ENCODE data around the gene SCGB1C2. TPM values are rescaled to one million over a fixed set of nuclear protein-coding genes. Genes with fewer than 3 reads are reported as not detected.
A peak's percentile ranks its signal among the peaks of the same experiment; 100 is the strongest.

SCGB1C2 gene
- total RNA-seq, 1 donor from 2014 or later = not detected

DNA sequence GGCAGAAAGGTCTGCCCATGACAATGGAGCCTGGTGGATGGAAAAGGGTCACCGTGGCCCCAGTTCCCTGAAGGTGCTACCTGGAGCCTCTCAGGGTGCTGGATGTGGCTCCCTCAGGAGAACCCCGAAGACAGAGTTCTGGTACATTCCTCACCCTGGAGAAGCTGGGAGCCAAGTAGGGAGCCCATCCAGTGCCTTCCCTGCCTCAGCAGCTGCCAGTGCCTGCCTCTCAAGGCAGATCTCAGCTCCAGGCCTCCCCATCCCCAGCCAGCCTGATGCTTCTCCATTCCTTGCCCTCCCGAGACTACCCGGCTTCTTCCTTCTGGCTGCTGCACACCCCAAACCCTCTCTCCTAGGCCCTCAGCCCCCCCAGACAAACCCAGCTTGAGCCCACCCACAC lies 20.5 kb downstream of the SCGB1C2 start:
- TF ChIP-seq, protein P1, sequence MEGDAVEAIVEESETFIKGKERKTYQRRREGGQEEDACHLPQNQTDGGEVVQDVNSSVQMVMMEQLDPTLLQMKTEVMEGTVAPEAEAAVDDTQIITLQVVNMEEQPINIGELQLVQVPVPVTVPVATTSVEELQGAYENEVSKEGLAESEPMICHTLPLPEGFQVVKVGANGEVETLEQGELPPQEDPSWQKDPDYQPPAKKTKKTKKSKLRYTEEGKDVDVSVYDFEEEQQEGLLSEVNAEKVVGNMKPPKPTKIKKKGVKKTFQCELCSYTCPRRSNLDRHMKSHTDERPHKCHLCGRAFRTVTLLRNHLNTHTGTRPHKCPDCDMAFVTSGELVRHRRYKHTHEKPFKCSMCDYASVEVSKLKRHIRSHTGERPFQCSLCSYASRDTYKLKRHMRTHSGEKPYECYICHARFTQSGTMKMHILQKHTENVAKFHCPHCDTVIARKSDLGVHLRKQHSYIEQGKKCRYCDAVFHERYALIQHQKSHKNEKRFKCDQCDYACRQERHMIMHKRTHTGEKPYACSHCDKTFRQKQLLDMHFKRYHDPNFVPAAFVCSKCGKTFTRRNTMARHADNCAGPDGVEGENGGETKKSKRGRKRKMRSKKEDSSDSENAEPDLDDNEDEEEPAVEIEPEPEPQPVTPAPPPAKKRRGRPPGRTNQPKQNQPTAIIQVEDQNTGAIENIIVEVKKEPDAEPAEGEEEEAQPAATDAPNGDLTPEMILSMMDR (IDR thresholded peaks at IDR 0.05) = no peak
- DNase-seq (ENCODE audit: low spot score) = peak; percentile 61
- no peaks in the 10 kb centered on the region for H3K9me3 Mint-ChIP-seq (ENCODE audit: low read depth)
- no peak overlapping the region for H3K4me3 Mint-ChIP-seq (ENCODE audit: unreplicated experiment)
- no peaks in the 10 kb centered on the region for H3K4me1 Mint-ChIP-seq (ENCODE audit: low read depth)
- H3K27me3 Mint-ChIP-seq (ENCODE audit: low read depth) = peaks cover 6% of the 10 kb centered on the region
- no peaks in the 10 kb centered on the region for H3K36me3 Mint-ChIP-seq (ENCODE audit: low read depth)
- H3K27ac Mint-ChIP-seq (ENCODE audit: unreplicated experiment) = no peak overlapping the region

DNA sequence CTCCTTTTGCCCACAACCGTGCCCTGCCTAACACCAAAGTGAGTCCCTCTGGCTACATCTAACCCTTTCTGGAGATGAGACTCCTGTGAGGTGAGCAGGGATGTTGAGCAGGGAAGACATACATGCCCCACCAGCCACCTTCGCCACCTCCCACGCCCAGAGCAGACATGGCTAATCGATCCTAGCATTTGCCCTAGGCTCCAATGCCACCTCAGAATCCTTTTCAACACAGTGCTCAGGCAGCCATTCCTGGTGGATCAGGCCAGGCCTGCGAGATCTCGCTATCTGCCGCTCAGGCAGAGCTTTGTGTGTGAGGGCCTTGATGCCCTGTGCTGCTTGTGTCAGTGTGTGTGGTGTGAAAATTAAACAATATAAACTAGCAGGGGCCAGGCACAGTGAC lies 21.0 kb downstream of the SCGB1C2 start:
- no peak for DNase-seq (ENCODE audit: low spot score)
- Mint-ChIP-seq H3K27me3 (ENCODE audit: low read depth) (peaks cover 6% of the 10 kb centered on the region), H3K4me1 (ENCODE audit: low read depth) (no peaks in the 10 kb centered on the region), H3K36me3 (ENCODE audit: low read depth) (no peaks in the 10 kb centered on the region), H3K4me3 (ENCODE audit: unreplicated experiment) (no peak overlapping the region), H3K9me3 (ENCODE audit: low read depth) (no peaks in the 10 kb centered on the region), H3K27ac (ENCODE audit: unreplicated experiment) (no peak overlapping the region)
- TF ChIP-seq, protein P1 (IDR thresholded peaks at IDR 0.05) = no peak

DNA sequence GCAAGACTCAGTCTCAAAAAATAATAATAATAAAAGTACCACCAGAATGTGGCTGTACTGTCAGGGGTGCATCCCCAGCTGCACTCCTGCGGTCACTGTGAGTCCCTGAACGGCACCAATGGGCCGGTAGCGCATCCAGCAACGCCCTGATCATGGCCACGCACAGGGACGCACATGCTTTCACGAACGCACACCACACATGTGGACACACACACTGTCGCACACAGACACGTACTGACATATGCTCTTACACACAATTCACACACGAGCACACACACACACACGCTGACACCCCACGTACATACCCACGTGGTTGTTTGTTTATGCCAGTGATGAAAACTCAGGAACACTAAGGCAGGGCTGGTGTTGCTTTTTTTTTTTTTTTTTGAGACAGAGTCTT lies 22.2 kb downstream of the SCGB1C2 start:
- TF ChIP-seq, protein P1 (IDR thresholded peaks at IDR 0.05) = no peak
- no peak overlapping the region for H3K27ac Mint-ChIP-seq (ENCODE audit: unreplicated experiment)
- H3K36me3 Mint-ChIP-seq (ENCODE audit: low read depth) = no peaks in the 10 kb centered on the region
- no peak for DNase-seq (ENCODE audit: low spot score)
- peaks cover 6% of the 10 kb centered on the region for H3K27me3 Mint-ChIP-seq (ENCODE audit: low read depth)
- no peaks in the 10 kb centered on the region for H3K9me3 Mint-ChIP-seq (ENCODE audit: low read depth)
- no peak overlapping the region for H3K4me3 Mint-ChIP-seq (ENCODE audit: unreplicated experiment)
- no peaks in the 10 kb centered on the region for H3K4me1 Mint-ChIP-seq (ENCODE audit: low read depth)

DNA sequence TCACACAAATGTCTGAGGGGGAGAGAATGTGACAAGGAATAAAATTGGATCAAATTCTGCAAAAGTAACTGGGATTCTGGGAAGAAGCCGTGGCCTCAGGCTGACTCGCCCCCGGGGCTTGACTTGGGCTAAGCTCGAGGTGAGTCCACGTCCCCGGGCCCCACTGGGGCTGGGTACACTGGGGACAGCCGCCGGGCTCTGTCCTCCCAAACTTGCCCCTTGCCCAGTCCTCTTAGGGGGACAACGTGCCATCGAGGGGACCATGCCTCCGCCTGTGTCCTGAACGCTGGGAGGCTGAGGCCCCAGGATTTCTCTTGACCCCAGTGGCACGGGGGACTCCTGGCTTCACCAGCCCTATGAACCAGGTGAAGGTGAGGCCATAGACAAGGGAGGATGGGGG lies 23.0 kb downstream of the SCGB1C2 start:
- DNase-seq (ENCODE audit: low spot score) = no peak
- H3K4me3 Mint-ChIP-seq (ENCODE audit: unreplicated experiment) = no peak overlapping the region
- no peaks in the 10 kb centered on the region for H3K4me1 Mint-ChIP-seq (ENCODE audit: low read depth)
- no peaks in the 10 kb centered on the region for H3K9me3 Mint-ChIP-seq (ENCODE audit: low read depth)
- peaks cover 6% of the 10 kb centered on the region for H3K27me3 Mint-ChIP-seq (ENCODE audit: low read depth)
- H3K36me3 Mint-ChIP-seq (ENCODE audit: low read depth) = no peaks in the 10 kb centered on the region
- TF ChIP-seq, protein P1 (IDR thresholded peaks at IDR 0.05) = no peak
- H3K27ac Mint-ChIP-seq (ENCODE audit: unreplicated experiment) = no peak overlapping the region

DNA sequence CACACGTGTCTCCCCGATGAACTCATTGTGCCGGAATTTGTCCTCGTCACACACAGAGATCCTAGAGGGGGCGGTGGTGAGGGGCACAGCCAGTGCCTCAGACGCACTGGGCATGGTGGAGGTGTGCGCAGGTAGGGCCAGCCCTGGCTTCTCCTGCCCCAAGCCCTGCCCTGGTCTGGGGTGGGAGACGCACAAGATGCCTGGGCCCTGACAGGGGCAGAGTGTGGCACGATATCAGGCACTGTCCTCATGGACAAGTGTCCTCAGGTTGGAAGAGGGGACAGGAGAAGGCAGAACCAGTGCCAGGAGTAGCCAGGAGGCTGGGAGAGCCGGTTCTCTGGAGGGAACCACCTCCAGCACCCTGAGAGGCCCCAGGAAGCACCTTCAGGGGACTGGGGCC lies 24.1 kb downstream of the SCGB1C2 start:
- no peak for DNase-seq (ENCODE audit: low spot score)
- TF ChIP-seq, protein P1 (IDR thresholded peaks at IDR 0.05) = no peak
- H3K4me3 Mint-ChIP-seq (ENCODE audit: unreplicated experiment) = no peak overlapping the region
- H3K36me3 Mint-ChIP-seq (ENCODE audit: low read depth) = no peaks in the 10 kb centered on the region
- no peaks in the 10 kb centered on the region for H3K9me3 Mint-ChIP-seq (ENCODE audit: low read depth)
- no peak overlapping the region for H3K27ac Mint-ChIP-seq (ENCODE audit: unreplicated experiment)
- peaks cover 6% of the 10 kb centered on the region for H3K27me3 Mint-ChIP-seq (ENCODE audit: low read depth)
- H3K4me1 Mint-ChIP-seq (ENCODE audit: low read depth) = no peaks in the 10 kb centered on the region

Measured in chondrocyte (in vitro differentiated cells).